PFSK-1 (cell line): Measurements from ENCODE around the gene MBNL1.

Experiments used
- FOXP2 ChIP-seq: optimal IDR thresholded peaks from 2 replicates; pipeline ENCODE3; 2011; ENCODE audit warnings: borderline replicate concordance, control low read depth, inconsistent platforms; ENCODE audit not compliant: insufficient read depth; ENCODE audit errors: extremely low read length, extremely low read depth
- POLR2AphosphoS5 ChIP-seq: IDR thresholded peaks from 2 replicates; pipeline ENCODE4 v1.6.1; 2012; ENCODE audit warnings: low read depth, mild to moderate bottlenecking, control low read depth, low read length, moderate library complexity
- SIN3A ChIP-seq: IDR thresholded peaks from 2 replicates; pipeline ENCODE4 v1.6.1; 2012; ENCODE audit warnings: mild to moderate bottlenecking, low read length, moderate library complexity, borderline replicate concordance; ENCODE audit not compliant: insufficient read depth
- TAF1 ChIP-seq: IDR thresholded peaks from 2 replicates; pipeline ENCODE4 v1.6.1; 2012; ENCODE audit warnings: low read length, control low read depth, borderline replicate concordance; ENCODE audit not compliant: insufficient read depth
- TF ChIP-seq, protein P1 (sequence below), 2 experiments: IDR thresholded peaks; 2 replicates each; pipeline versions ENCODE4 v1.6.1 to v1.8.0; 2011 to 2012; ENCODE audit warnings: low read depth in 2 of 2, low read length in 2 of 2, control low read depth in 1 of 2, inconsistent platforms in 1 of 2, mild to moderate bottlenecking in 1 of 2, moderate library complexity in 1 of 2; ENCODE audit not compliant: insufficient read depth in 1 of 2

Gene MBNL1

DNA sequence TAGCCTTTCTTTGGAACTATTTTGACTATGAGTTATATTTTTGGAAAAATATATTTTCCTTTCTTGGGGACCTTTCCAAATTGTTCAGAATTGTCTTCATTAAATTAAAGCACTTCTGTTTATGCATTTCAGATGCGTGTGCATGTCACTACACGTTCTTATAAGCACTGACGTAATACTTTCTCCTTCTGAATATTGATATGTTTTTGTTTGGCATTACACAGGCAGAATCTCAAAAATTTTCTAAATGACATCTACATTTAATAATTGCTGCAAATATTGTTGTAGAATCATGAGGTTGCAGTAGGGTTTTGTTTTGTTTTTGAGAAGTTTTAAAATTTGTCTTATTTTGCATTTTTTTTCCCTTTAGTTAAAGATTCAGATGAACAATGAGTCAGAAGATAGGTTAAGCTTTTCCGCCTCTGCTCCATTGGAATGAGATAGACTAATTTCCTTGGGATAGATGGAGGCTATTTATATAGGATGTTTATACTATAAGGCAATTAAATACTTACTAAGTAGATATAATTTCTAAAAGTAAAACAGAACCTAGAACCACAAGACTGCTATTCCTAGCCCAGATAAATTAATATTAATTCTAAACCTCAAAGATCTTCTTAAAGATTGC, 110.8 kb downstream of the MBNL1 start:
- TF ChIP-seq FOXP2 (no peak), POLR2AphosphoS5 (no peak), TAF1 (no peak)
- TF ChIP-seq, protein P1, sequence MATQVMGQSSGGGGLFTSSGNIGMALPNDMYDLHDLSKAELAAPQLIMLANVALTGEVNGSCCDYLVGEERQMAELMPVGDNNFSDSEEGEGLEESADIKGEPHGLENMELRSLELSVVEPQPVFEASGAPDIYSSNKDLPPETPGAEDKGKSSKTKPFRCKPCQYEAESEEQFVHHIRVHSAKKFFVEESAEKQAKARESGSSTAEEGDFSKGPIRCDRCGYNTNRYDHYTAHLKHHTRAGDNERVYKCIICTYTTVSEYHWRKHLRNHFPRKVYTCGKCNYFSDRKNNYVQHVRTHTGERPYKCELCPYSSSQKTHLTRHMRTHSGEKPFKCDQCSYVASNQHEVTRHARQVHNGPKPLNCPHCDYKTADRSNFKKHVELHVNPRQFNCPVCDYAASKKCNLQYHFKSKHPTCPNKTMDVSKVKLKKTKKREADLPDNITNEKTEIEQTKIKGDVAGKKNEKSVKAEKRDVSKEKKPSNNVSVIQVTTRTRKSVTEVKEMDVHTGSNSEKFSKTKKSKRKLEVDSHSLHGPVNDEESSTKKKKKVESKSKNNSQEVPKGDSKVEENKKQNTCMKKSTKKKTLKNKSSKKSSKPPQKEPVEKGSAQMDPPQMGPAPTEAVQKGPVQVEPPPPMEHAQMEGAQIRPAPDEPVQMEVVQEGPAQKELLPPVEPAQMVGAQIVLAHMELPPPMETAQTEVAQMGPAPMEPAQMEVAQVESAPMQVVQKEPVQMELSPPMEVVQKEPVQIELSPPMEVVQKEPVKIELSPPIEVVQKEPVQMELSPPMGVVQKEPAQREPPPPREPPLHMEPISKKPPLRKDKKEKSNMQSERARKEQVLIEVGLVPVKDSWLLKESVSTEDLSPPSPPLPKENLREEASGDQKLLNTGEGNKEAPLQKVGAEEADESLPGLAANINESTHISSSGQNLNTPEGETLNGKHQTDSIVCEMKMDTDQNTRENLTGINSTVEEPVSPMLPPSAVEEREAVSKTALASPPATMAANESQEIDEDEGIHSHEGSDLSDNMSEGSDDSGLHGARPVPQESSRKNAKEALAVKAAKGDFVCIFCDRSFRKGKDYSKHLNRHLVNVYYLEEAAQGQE (IDR thresholded peaks at IDR 0.05; ENCODE audit: insufficient read depth in 1 of 2, low read depth in 2 of 2, low read length in 2 of 2), result no peak

DNA sequence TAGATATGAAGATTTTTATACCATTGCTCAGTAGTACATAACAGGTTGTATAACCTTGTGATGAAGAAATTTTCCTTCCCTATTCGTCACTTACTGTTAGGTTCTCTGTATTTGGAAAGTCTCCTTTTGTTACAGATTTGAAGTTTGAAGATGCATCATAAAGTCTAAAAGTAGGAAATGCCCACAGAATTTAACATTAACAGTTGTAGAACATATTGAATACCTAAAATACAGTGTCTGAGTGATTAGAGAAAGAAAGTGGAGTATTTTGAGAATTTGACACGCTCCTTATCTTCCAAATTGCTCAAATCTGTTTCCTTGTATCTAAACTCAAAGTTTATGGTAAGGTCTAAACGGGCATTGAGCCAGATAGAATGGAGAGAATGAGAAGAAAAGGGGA, 111.3 kb downstream of the MBNL1 start:
- TF ChIP-seq FOXP2 (no peak), TAF1 (no peak), SIN3A (no peak), POLR2AphosphoS5 (no peak)
- TF ChIP-seq, protein P1 (IDR thresholded peaks at IDR 0.05; ENCODE audit: insufficient read depth in 1 of 2, low read depth in 2 of 2, low read length in 2 of 2), result no peak

- TF ChIP-seq FOXP2 (no peak), TAF1 (no peak)
These were observed 113.2 kb downstream of the MBNL1 start for GRCh38 chr3:152381881-152382295.

- TF ChIP-seq TAF1, result no peak
- TF ChIP-seq FOXP2, result no peak
- no peak for TF ChIP-seq SIN3A
- TF ChIP-seq POLR2AphosphoS5, result no peak
- TF ChIP-seq, protein P1 (IDR thresholded peaks at IDR 0.05; ENCODE audit: insufficient read depth in 1 of 2, low read depth in 2 of 2, low read length in 2 of 2), result no peak
These were observed 113.8 kb downstream of the MBNL1 start for GRCh38 chr3:152382312-152383135.

- TF ChIP-seq FOXP2, result no peak
- no peak for TF ChIP-seq POLR2AphosphoS5
- TF ChIP-seq, protein P1 (IDR thresholded peaks at IDR 0.05; ENCODE audit: insufficient read depth in 1 of 2, low read depth in 2 of 2, low read length in 2 of 2), result no peak
- TF ChIP-seq TAF1, result no peak
- no peak for TF ChIP-seq SIN3A
These were observed 114.4 kb downstream of the MBNL1 start for GRCh38 chr3:152383136-152383606.
